Fibroblast of pulmonary artery (primary cell): ENCODE results near the gene PTPN4.

ENCODE experiments used
- DNase-seq: peaks from one replicate; pipeline ENCODE4 v3.0.0-alpha.2; 2010; ENCODE audit warnings: low read depth
- H3K4me3 ChIP-seq: replicated peaks from 2 replicates; pipeline ENCODE4 v1.5.1; 2011; ENCODE audit warnings: low read depth, mild to moderate bottlenecking, control low read depth, low read length, moderate library complexity
- TF ChIP-seq, protein P1 (sequence below): IDR thresholded peaks from 2 replicates; pipeline ENCODE4 v1.5.1; 2011; ENCODE audit warnings: mild to moderate bottlenecking, control low read depth, low read length, inconsistent platforms; ENCODE audit errors: missing control alignments

PTPN4 gene

GRCh38 chr2:119836455-119837142 is 76.9 kb downstream of the PTPN4 start:
- TF ChIP-seq, protein P1, sequence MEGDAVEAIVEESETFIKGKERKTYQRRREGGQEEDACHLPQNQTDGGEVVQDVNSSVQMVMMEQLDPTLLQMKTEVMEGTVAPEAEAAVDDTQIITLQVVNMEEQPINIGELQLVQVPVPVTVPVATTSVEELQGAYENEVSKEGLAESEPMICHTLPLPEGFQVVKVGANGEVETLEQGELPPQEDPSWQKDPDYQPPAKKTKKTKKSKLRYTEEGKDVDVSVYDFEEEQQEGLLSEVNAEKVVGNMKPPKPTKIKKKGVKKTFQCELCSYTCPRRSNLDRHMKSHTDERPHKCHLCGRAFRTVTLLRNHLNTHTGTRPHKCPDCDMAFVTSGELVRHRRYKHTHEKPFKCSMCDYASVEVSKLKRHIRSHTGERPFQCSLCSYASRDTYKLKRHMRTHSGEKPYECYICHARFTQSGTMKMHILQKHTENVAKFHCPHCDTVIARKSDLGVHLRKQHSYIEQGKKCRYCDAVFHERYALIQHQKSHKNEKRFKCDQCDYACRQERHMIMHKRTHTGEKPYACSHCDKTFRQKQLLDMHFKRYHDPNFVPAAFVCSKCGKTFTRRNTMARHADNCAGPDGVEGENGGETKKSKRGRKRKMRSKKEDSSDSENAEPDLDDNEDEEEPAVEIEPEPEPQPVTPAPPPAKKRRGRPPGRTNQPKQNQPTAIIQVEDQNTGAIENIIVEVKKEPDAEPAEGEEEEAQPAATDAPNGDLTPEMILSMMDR = no peak
- no peak overlapping the region for H3K4me3 ChIP-seq
- DNase-seq = no peak

DNA sequence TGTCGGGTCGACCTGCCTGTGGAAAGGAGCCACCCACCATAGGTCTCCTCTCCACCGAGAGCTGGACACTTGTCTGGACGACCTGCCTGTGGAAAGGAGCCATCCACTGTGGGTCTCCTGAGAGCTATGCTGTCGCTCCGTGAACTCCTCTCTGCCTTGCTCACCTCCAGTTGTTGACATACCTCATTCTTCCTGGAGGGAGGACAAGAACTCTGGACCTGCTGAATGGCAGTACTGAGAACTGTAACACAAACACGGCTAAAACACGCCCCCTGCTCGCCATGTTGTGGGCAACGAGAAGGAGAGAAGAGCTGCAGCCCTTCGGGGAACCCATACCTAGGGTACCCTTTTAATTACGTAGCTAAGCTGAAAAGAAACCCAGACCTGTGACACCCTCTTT is 77.6 kb downstream of the PTPN4 start:
- no peak for DNase-seq
- TF ChIP-seq, protein P1 = no peak
- no peak overlapping the region for H3K4me3 ChIP-seq

- no peak overlapping the region for H3K4me3 ChIP-seq
- TF ChIP-seq, protein P1 = no peak
- no peak for DNase-seq
Observed at GRCh38 chr2:119837759-119838158, 78.0 kb downstream of the PTPN4 start.

GRCh38 chr2:119838179-119838578 is 78.5 kb downstream of the PTPN4 start:
- TF ChIP-seq, protein P1 = no peak
- no peak overlapping the region for H3K4me3 ChIP-seq
- DNase-seq = peak; percentile 16

- TF ChIP-seq, protein P1 = no peak
- no peak for DNase-seq
- H3K4me3 ChIP-seq = no peak overlapping the region
Observed at GRCh38 chr2:119841550-119841949, 81.8 kb downstream of the PTPN4 start.

GRCh38 chr2:119846021-119846420 is 86.3 kb downstream of the PTPN4 start:
- TF ChIP-seq, protein P1 = no peak
- no peak overlapping the region for H3K4me3 ChIP-seq
- no peak for DNase-seq
